HepG2 (cell line): ENCODE measurements around the gene TPX2. TPM values are rescaled to one million over a fixed set of nuclear protein-coding genes. Genes with fewer than 3 reads are reported as not detected.
A peak's percentile ranks its signal among the peaks of the same experiment; 100 is the strongest.

ENCODE experiments used
- BHLHE40 ChIP-seq: IDR thresholded peaks from 2 replicates; pipeline ENCODE4 v1.6.1; 2011; ENCODE audit warnings: low read length, improper control_type of control experiment
- CHD4 ChIP-seq: fragments of 200-600 bp; sonication (generic); IDR thresholded peaks from 2 replicates; pipeline ENCODE4 v1.7.0; 2017; ENCODE audit warnings: mild to moderate bottlenecking, low read length, borderline replicate concordance
- FOSL1 ChIP-seq: sonication (generic); formaldehyde crosslinking; IDR thresholded peaks from 2 replicates; pipeline ENCODE4 v1.9.0; 2021; ENCODE audit warnings: missing genetic modification reagents, borderline replicate concordance
- HNRNPL ChIP-seq: fragments of 200-400 bp; formaldehyde crosslinking; IDR thresholded peaks from 2 replicates; pipeline ENCODE4 v1.6.1; 2017; ENCODE audit warnings: mild to moderate bottlenecking, low read depth, low read length
- MAZ ChIP-seq, 2 experiments: sonication (generic) in 1 of 2; formaldehyde crosslinking in 1 of 2; IDR thresholded peaks; 2 replicates each; pipeline versions ENCODE4 v1.5.0 to v1.6.1; 2012 to 2020; ENCODE audit warnings: low read depth in 2 of 2, mild to moderate bottlenecking in 2 of 2, borderline replicate concordance in 1 of 2, improper control_type of control experiment in 1 of 2, low read length in 1 of 2, missing genetic modification reagents in 1 of 2, moderate library complexity in 1 of 2
- SOX13 ChIP-seq, 3 experiments: fragments of 450-650 bp in 1 of 3; sonication (generic) in 1 of 3; formaldehyde crosslinking in 1 of 3; IDR thresholded peaks in 2 of 3; conservative IDR thresholded peaks in 1 of 3; 2 replicates each; pipeline versions ENCODE4 v1.5.0 to v1.6.1; 2016 to 2020; ENCODE audit warnings: antibody characterized with exemption in 1 of 3, mild to moderate bottlenecking in 1 of 3, missing compliant biosample characterization in 1 of 3, missing genetic modification reagents in 1 of 3, moderate library complexity in 1 of 3
- TSC22D2 ChIP-seq: sonication (generic); formaldehyde crosslinking; IDR thresholded peaks from 2 replicates; pipeline ENCODE4 v1.5.1; 2020; ENCODE audit warnings: missing genetic modification reagents, mild to moderate bottlenecking, borderline replicate concordance
- ZBTB40 ChIP-seq, 2 experiments: fragments of 450-650 bp in 1 of 2; sonication (generic) in 1 of 2; formaldehyde crosslinking in 1 of 2; IDR thresholded peaks; 2 replicates each; pipeline versions ENCODE4 v1.6.1 to v1.8.0; 2016 to 2022; ENCODE audit warnings: antibody characterized with exemption in 1 of 2, mild to moderate bottlenecking in 1 of 2, missing genetic modification reagents in 1 of 2
- ZBTB42 ChIP-seq: sonication (generic); formaldehyde crosslinking; IDR thresholded peaks from 2 replicates; pipeline ENCODE4 v1.5.0; 2020; ENCODE audit warnings: mild to moderate bottlenecking, missing genetic modification reagents
- ZBTB7A ChIP-seq: sonication (generic); formaldehyde crosslinking; IDR thresholded peaks from 2 replicates; pipeline ENCODE4 v1.8.0; 2022; ENCODE audit warnings: mild to moderate bottlenecking, missing genetic modification reagents
- ZNF142 ChIP-seq: sonication (generic); formaldehyde crosslinking; IDR thresholded peaks from 2 replicates; pipeline ENCODE4 v1.4.0; 2020; ENCODE audit warnings: missing genetic modification reagents
- ZNF230 ChIP-seq: sonication (generic); formaldehyde crosslinking; IDR thresholded peaks from 2 replicates; pipeline ENCODE4 v1.4.0; 2020; ENCODE audit warnings: mild to moderate bottlenecking, missing genetic modification reagents
- polyA plus RNA-seq, 8 experiments: library from polyadenylated mRNA; depleted of rRNA in 3 of 8; stranded (reverse) in 7 of 8; unstranded in 1 of 8; fragments of >200 nt; fragmentation: Illumina TruSeq in 4 of 8; extraction: Trizol in 4 of 8; gene quantifications; 2 replicates each; pipeline versions ENCODE4 v1.2.1 to v1.2.3, GENCODE V29; 2011 to 2016; ENCODE audit warnings: low read depth in 4 of 8, missing spikeins in 1 of 8, mixed read lengths in 1 of 8; ENCODE audit not compliant: insufficient read depth in 1 of 8
- total RNA-seq, 5 experiments: library from RNA; depleted of rRNA; stranded (reverse); fragments of >200 nt; fragmentation: Illumina TruSeq; extraction: Trizol; gene quantifications; 2 replicates each; pipeline ENCODE4 v1.2.3, GENCODE V29; 2016; ENCODE audit warnings: low read depth in 1 of 5

Gene TPX2
- total and polyA plus RNA-seq, 2 of the 13 experiments (the other 11 are each of a cell fraction or from before 2014, with no cell fraction given) = 34.3 to 124 TPM

GRCh38 chr20:31698243-31698802 is 40.8 kb upstream of the TPX2 start (continued):
- 0 out of 2 replicates have a peak, but pooled peaks have one; percentile 18 for TF ChIP-seq ZNF142 (CRISPR knock-in tag)
- no peak for TF ChIP-seq ZBTB7A
- TF ChIP-seq MAZ (IDR thresholded peaks at IDR 0.05; ENCODE audit: borderline replicate concordance, low read depth, low read length) = no peak
- no peak for TF ChIP-seq MAZ (CRISPR knock-in tag; IDR thresholded peaks at IDR 0.05; ENCODE audit: low read depth)
- TF ChIP-seq SOX13 (IDR thresholded peaks at IDR 0.05) = no peak
- no peak for TF ChIP-seq SOX13 (CRISPR knock-in tag; conservative IDR thresholded peaks at IDR 0.05 in 1 of 2, IDR thresholded peaks at IDR 0.05 in 1 of 2)
- no peak for TF ChIP-seq ZBTB42 (CRISPR knock-in tag)
- no peak for TF ChIP-seq ZBTB40 (IDR thresholded peaks at IDR 0.05)
- no peak for TF ChIP-seq ZBTB40 (CRISPR knock-in tag; IDR thresholded peaks at IDR 0.05)
- TF ChIP-seq ZNF230 (CRISPR knock-in tag) = no peak
- no peak for TF ChIP-seq BHLHE40
- TF ChIP-seq HNRNPL = no peak
- no peak for TF ChIP-seq CHD4
- TF ChIP-seq TSC22D2 (CRISPR knock-in tag) = no peak
- no peak for TF ChIP-seq FOSL1 (CRISPR knock-in tag)
